ENCODE results near the gene RNF4.
"Not testable (repeated sequence)": the region's sequence is repeated elsewhere in the genome, so short reads cannot be mapped to it uniquely, and the experiment has no call there.

RNF4 gene

GRCh38 chr4:2485956-2486355 is 17.1 kb downstream of the RNF4 start:
- in situ Hi-C loops (cut with MboI; ENCODE audit: low sequenced_read_pairs) = no loop called here

- in situ Hi-C loops (cut with MboI; ENCODE audit: low sequenced_read_pairs) = no loop called here
These were observed 18.1 kb downstream of the RNF4 start for GRCh38 chr4:2486981-2487380.

- in situ Hi-C loops (cut with MboI; ENCODE audit: low sequenced_read_pairs) = no loop called here
These were observed 18.7 kb downstream of the RNF4 start for GRCh38 chr4:2487632-2488031.

GRCh38 chr4:2489081-2489805 is 20.3 kb downstream of the RNF4 start:
- in situ Hi-C loops (cut with MboI; ENCODE audit: low sequenced_read_pairs) = no loop called here

GRCh38 chr4:2489841-2490552 is 21.1 kb downstream of the RNF4 start:
- in situ Hi-C loops (cut with MboI; ENCODE audit: low sequenced_read_pairs) = no loop called here

- in situ Hi-C loops (cut with MboI; ENCODE audit: low sequenced_read_pairs) = no loop called here
These were observed 24.1 kb downstream of the RNF4 start for GRCh38 chr4:2492970-2493369.

GRCh38 chr4:2494992-2495391 is 26.1 kb downstream of the RNF4 start:
- in situ Hi-C loops (cut with MboI; ENCODE audit: low sequenced_read_pairs) = no loop called here

- in situ Hi-C loops (cut with MboI; ENCODE audit: low sequenced_read_pairs) = no loop called here
These were observed 28.4 kb downstream of the RNF4 start for GRCh38 chr4:2497324-2497723.

- in situ Hi-C loops (cut with MboI; ENCODE audit: low sequenced_read_pairs) = no loop called here
These were observed 29.0 kb downstream of the RNF4 start for GRCh38 chr4:2497931-2498330.

- in situ Hi-C loops (cut with MboI; ENCODE audit: low sequenced_read_pairs) = no loop called here
These were observed 31.6 kb downstream of the RNF4 start for GRCh38 chr4:2500547-2500946.

- in situ Hi-C loops (cut with MboI; ENCODE audit: low sequenced_read_pairs) = no loop called here
These were observed 32.2 kb downstream of the RNF4 start for GRCh38 chr4:2501034-2501594.

- in situ Hi-C loops (cut with MboI; ENCODE audit: low sequenced_read_pairs) = no loop called here
These were observed 34.9 kb downstream of the RNF4 start for GRCh38 chr4:2503809-2504208.

GRCh38 chr4:2507259-2507658 is 38.4 kb downstream of the RNF4 start:
- in situ Hi-C loops (cut with MboI; ENCODE audit: low sequenced_read_pairs) = no loop called here

GRCh38 chr4:2507855-2508254 is 38.9 kb downstream of the RNF4 start:
- in situ Hi-C loops (cut with MboI; ENCODE audit: low sequenced_read_pairs) = no loop called here

- in situ Hi-C loops (cut with MboI; ENCODE audit: low sequenced_read_pairs) = no loop called here
These were observed 41.7 kb downstream of the RNF4 start for GRCh38 chr4:2510351-2511259.

- in situ Hi-C loops (cut with MboI; ENCODE audit: low sequenced_read_pairs) = no loop called here
These were observed 42.8 kb downstream of the RNF4 start for GRCh38 chr4:2511645-2512131.

- in situ Hi-C loops (cut with MboI; ENCODE audit: low sequenced_read_pairs) = no loop called here
These were observed 43.7 kb downstream of the RNF4 start for GRCh38 chr4:2512396-2513135.

GRCh38 chr4:2514193-2514592 is 45.3 kb downstream of the RNF4 start:
- in situ Hi-C loops (cut with MboI; ENCODE audit: low sequenced_read_pairs) = not testable (repeated sequence)

- in situ Hi-C loops (cut with MboI; ENCODE audit: low sequenced_read_pairs) = not testable (repeated sequence)
These were observed 46.0 kb downstream of the RNF4 start for GRCh38 chr4:2514944-2515343.

- in situ Hi-C loops (cut with MboI; ENCODE audit: low sequenced_read_pairs) = no loop called here
These were observed 47.1 kb downstream of the RNF4 start for GRCh38 chr4:2515830-2516550.

All from HL-60/S4 (cell line).